SJSA1 (cell line): ENCODE results near the gene TNC. TPM values are rescaled to one million over a fixed set of nuclear protein-coding genes. Genes with fewer than 3 reads are reported as not detected.
A peak's percentile ranks its signal among the peaks of the same experiment; 100 is the strongest.

Source experiments
- DNase-seq, 2 experiments: peaks; one replicate each; pipeline ENCODE4 v3.0.0-alpha.2; 2015 to 2020; ENCODE audit warnings: low spot score in 2 of 2, low read depth in 1 of 2
- H3K27ac ChIP-seq: fragments of 250-450 bp; sonication (Bioruptor Pico); 2 replicates; pipeline ENCODE4 v1.5.1; 2020; ENCODE audit warnings: mild to moderate bottlenecking, moderate library complexity
- H3K27me3 ChIP-seq: fragments of 250-450 bp; sonication (Bioruptor Pico); replicated peaks from 2 replicates; pipeline ENCODE4 v1.5.1; 2020; ENCODE audit warnings: mild to moderate bottlenecking, moderate library complexity
- H3K36me3 ChIP-seq: fragments of 250-450 bp; sonication (Bioruptor Pico); 2 replicates; pipeline ENCODE4 v1.5.1; 2020; ENCODE audit warnings: mild to moderate bottlenecking
- H3K4me1 ChIP-seq: fragments of 250-450 bp; sonication (Bioruptor Pico); replicated peaks from 2 replicates; pipeline ENCODE4 v1.6.1; 2021; ENCODE audit warnings: mild to moderate bottlenecking
- H3K4me3 ChIP-seq: fragments of 250-450 bp; sonication (Bioruptor Pico); 2 replicates; pipeline ENCODE4 v1.5.1; 2020; ENCODE audit warnings: mild to moderate bottlenecking
- H3K9me3 ChIP-seq: fragments of 250-450 bp; sonication (Bioruptor Pico); replicated peaks from 2 replicates; pipeline ENCODE4 v1.5.1; 2020; ENCODE audit warnings: mild to moderate bottlenecking
- total RNA-seq: library from RNA; depleted of rRNA; stranded (reverse); fragments of >200 nt; shearing (Covaris generic); gene quantifications from 2 replicates; pipeline ENCODE4 v1.2.3, GENCODE V29; 2014

The TNC gene
- total RNA-seq, 1 experiment from 2014 or later, result 37.6 TPM

DNA sequence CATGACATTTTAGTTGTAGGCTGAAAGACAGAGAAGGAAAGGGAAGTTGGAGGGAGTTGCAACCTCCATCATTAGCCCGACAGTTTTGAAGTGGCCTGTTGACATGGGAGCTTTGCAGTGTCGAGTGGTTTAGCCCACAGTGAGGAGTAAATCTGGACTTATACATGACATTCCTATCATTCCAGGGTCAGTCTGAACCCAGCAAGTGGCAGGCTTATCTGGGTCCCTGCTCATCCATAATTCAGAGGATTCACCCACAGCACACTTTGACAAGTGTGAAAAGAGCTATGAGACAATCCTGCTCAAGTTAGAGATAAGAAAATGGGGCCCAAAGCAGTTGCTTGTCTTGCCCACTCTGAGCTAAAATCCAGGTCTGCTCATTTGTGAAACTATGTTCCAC is 8.4 kb upstream of the TNC start:
- Histone ChIP-seq H3K4me1 (peaks cover 1% of the 10 kb centered on the region), H3K27ac (no peak overlapping the region), H3K4me3 (no peak overlapping the region), H3K27me3 (no peaks in the 10 kb centered on the region), H3K36me3 (no peaks in the 10 kb centered on the region), H3K9me3 (no peaks in the 10 kb centered on the region)
- no peak for DNase-seq

DNA sequence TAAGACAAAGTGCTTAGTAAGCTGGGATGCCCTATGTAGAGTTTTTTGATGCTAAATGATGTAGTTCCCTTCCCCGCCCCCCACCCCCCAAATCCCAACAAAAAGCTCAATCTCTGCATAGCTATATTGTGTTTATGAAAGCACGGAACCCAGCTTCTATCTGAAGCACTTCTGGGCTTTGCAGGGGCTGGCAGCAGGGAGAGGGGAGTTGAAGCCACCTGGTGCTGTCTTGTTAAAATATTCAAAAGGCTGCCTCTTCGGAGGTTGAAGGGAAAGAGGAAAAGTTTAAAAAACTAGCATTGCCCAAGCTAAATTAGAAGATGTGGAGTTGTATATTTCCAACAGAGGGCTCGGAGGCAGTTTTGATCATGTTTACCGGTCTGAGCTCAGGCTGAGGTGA is 5.0 kb upstream of the TNC start:
- no peak overlapping the region for H3K4me3 ChIP-seq
- H3K27me3 ChIP-seq, result no peaks in the 10 kb centered on the region
- H3K9me3 ChIP-seq, result no peaks in the 10 kb centered on the region
- H3K4me1 ChIP-seq, result peaks cover 16% of the 10 kb centered on the region
- no peaks in the 10 kb centered on the region for H3K36me3 ChIP-seq
- no peak for DNase-seq
- no peak overlapping the region for H3K27ac ChIP-seq

DNA sequence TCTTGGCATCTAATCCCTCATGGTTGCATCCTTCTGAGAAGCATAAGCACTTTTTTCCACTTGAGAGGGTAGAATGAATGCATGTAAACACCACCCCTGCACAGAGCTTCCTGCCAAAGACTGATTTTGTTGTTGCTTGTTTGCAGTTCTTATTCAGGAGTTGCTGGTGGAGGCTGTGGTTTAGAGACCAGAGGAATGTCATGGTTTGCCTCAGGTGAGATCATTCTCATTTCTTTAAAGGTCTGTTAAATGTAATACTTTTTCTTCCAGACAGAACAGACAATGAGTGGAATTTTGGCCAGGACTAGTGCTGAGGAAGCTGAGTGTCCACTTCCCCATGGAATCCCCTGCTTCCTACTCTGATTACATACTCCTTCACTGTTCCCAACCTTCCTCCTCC is 3.2 kb upstream of the TNC start:
- Histone ChIP-seq H3K27me3 (no peaks in the 10 kb centered on the region), H3K4me1 (peaks cover 31% of the 10 kb centered on the region), H3K36me3 (no peaks in the 10 kb centered on the region), H3K27ac (no peak overlapping the region), H3K9me3 (no peaks in the 10 kb centered on the region), H3K4me3 (no peak overlapping the region)
- DNase-seq, result peak in 1 of 2 experiments; percentile 45

DNA sequence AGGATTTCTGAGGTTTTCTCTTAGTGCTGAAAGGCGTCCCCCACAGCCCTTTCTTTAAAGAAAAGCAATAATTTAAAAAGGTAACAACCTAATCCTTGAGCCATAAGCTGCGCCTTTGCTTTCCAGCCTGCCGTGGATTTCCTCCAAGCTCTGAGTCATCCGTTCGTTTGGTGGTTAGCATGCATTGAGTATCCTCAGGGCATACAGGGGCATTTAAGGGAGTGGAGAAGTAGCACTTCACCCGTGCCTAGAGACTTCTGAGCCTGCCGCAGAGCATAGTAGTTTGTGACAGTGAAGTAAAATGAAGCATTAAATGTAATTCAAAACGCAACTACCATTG is 892 bp upstream of the TNC start:
- no peaks in the 10 kb centered on the region for H3K9me3 ChIP-seq
- peak overlapping the region; percentile 41 for H3K4me3 ChIP-seq
- no peaks in the 10 kb centered on the region for H3K36me3 ChIP-seq
- no peaks in the 10 kb centered on the region for H3K27me3 ChIP-seq
- H3K4me1 ChIP-seq, result peaks cover 51% of the 10 kb centered on the region
- peak; percentile 79 to 83 for DNase-seq
- peak overlapping the region; percentile 60 for H3K27ac ChIP-seq

GRCh38 chr9:115116421-115117284 is 1.3 kb downstream of the TNC start:
- H3K27ac ChIP-seq, result peak overlapping the region; percentile 83
- no peaks in the 10 kb centered on the region for H3K36me3 ChIP-seq
- no peak for DNase-seq
- H3K4me1 ChIP-seq, result peaks cover 51% of the 10 kb centered on the region
- no peaks in the 10 kb centered on the region for H3K27me3 ChIP-seq
- no peaks in the 10 kb centered on the region for H3K9me3 ChIP-seq
- peak overlapping the region; percentile 41; the same call in 1 of the 2 replicates for H3K4me3 ChIP-seq

DNA sequence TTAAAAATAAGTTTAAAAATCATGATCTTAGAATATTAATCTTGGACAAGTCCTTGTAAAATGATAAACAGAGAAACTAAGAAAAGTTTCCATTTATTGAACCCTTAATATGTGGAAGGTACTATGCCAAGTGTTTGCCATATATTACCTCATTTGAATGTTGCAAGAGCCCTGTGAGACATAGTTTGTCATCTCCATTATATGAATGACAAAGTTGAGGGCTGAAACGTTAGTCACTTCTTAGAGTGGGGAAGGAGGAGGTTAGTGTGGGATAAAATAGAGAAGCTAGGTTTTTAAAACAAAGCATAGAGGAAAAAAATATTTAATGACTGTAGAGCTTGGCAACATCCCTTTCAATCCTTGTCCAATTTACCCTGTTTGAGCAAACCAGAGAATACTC is 2.0 kb downstream of the TNC start:
- H3K36me3 ChIP-seq, result no peaks in the 10 kb centered on the region
- no peaks in the 10 kb centered on the region for H3K9me3 ChIP-seq
- peak in 1 of 2 experiments; percentile 60 for DNase-seq
- no peaks in the 10 kb centered on the region for H3K27me3 ChIP-seq
- H3K4me3 ChIP-seq, result no peak overlapping the region
- peak overlapping the region; percentile 83 for H3K27ac ChIP-seq
- H3K4me1 ChIP-seq, result peaks cover 45% of the 10 kb centered on the region

- DNase-seq, result peak; percentile 59 to 65
- H3K36me3 ChIP-seq, result no peaks in the 10 kb centered on the region
- no peak overlapping the region for H3K4me3 ChIP-seq
- peaks cover 43% of the 10 kb centered on the region for H3K4me1 ChIP-seq
- H3K27me3 ChIP-seq, result no peaks in the 10 kb centered on the region
- H3K27ac ChIP-seq, result peak overlapping the region; percentile 83
- no peaks in the 10 kb centered on the region for H3K9me3 ChIP-seq
These were observed 2.7 kb downstream of the TNC start for GRCh38 chr9:115115117-115115880.

DNA sequence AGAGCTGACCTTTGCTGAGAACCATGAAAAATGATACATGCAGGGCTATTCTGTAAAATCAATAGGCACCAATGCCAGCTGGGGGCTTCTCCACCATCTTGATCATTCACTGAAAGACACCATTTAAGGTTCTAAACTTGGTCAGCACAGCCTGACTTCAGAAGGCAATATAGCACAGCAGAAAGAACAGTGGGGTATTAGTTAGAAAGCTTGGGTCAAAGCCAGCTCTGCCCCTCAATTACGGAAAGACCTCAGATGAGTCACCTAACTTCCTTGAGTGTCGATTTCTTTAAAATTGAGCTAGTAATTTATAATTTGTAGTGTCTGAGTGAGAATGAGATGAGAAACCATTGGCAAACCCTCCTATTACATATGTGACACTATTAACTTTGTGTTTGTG is 3.4 kb downstream of the TNC start:
- H3K4me1 ChIP-seq, result peaks cover 48% of the 10 kb centered on the region
- DNase-seq, result no peak
- H3K9me3 ChIP-seq, result no peaks in the 10 kb centered on the region
- no peaks in the 10 kb centered on the region for H3K27me3 ChIP-seq
- no peak overlapping the region for H3K4me3 ChIP-seq
- H3K27ac ChIP-seq, result peak overlapping the region; percentile 83
- H3K36me3 ChIP-seq, result no peaks in the 10 kb centered on the region

GRCh38 chr9:115114084-115114483 is 3.9 kb downstream of the TNC start:
- Histone ChIP-seq H3K27ac (peak overlapping the region; percentile 83; the same call in 1 of the 2 replicates), H3K27me3 (no peaks in the 10 kb centered on the region), H3K36me3 (no peaks in the 10 kb centered on the region), H3K4me1 (peaks cover 50% of the 10 kb centered on the region), H3K9me3 (no peaks in the 10 kb centered on the region), H3K4me3 (no peak overlapping the region)
- no peak for DNase-seq

DNA sequence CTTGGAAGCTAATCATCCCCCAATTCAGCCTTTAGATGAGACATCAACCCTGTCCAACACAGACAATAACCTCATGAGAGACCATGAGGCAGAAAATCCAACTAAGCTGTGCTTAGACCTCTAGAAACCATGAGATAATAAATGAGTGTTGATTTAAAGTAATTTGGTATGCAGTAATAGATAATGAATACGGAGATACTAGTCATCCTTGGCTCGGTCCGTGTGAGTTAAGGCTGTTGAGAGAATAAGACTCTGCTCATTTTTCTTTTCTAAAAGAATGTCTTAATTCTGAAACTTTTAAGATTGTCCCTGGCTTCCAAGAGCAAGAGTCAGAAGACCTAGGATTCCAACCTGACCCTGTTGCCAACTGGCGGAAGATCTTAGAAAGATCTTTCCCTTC is 6.1 kb downstream of the TNC start:
- no peaks in the 10 kb centered on the region for H3K36me3 ChIP-seq
- no peak for DNase-seq
- H3K4me1 ChIP-seq, result peaks cover 40% of the 10 kb centered on the region
- H3K27me3 ChIP-seq, result no peaks in the 10 kb centered on the region
- no peak overlapping the region for H3K27ac ChIP-seq
- no peaks in the 10 kb centered on the region for H3K9me3 ChIP-seq
- no peak overlapping the region for H3K4me3 ChIP-seq

GRCh38 chr9:115109486-115109885 is 8.5 kb downstream of the TNC start:
- DNase-seq, result peak; percentile 57 to 60
- H3K36me3 ChIP-seq, result no peaks in the 10 kb centered on the region
- no peaks in the 10 kb centered on the region for H3K9me3 ChIP-seq
- H3K4me1 ChIP-seq, result peaks cover 39% of the 10 kb centered on the region
- H3K27ac ChIP-seq, result no peak overlapping the region
- no peaks in the 10 kb centered on the region for H3K27me3 ChIP-seq
- no peak overlapping the region for H3K4me3 ChIP-seq

DNA sequence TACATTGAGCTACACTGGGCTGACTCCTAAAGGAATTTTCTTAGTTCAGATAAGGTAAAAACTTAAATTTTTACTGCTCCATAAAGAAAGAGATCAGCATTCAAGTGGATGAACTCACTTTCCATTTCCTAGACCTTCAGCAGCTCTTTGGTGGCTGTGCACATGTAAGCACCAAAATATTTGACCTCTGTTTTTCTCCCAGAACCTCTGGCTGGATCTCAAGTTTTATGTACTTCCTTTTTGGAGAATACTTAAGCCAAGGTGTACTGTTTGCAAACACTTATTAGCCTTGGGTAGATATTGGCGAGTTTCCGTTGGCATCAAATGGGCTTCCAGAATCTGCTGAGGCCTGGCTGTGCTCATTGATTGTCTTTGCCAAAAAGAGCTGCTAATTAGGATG is 10.3 kb downstream of the TNC start:
- Histone ChIP-seq H3K36me3 (no peaks in the 10 kb centered on the region), H3K27ac (no peak overlapping the region), H3K4me1 (peaks cover 35% of the 10 kb centered on the region), H3K9me3 (no peaks in the 10 kb centered on the region), H3K27me3 (no peaks in the 10 kb centered on the region), H3K4me3 (no peak overlapping the region)
- DNase-seq, result no peak

DNA sequence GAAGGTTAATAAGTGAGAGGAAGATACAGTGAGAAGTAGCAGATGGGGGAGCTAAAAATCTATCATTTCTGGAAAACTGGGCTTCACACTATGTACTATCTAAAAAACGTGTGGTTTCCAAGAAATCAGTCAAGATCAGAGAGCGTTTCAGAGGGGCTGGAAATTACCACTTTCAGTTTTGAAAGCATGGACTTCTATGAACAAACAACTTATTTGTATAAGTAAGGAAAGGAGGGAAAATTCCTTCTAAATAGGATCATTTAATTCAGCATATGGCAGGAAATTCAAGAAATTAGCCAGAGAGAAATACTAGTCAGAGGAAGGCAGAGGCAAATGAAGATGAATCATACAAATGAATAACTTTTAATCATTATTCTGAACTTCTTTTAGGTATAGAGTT is 11.3 kb downstream of the TNC start:
- H3K4me1 ChIP-seq, result peaks cover 35% of the 10 kb centered on the region
- no peak overlapping the region for H3K4me3 ChIP-seq
- no peaks in the 10 kb centered on the region for H3K36me3 ChIP-seq
- H3K9me3 ChIP-seq, result no peaks in the 10 kb centered on the region
- 0 out of 2 replicates have a peak overlapping the region, but pooled peaks have one; percentile 20 for H3K27ac ChIP-seq
- no peaks in the 10 kb centered on the region for H3K27me3 ChIP-seq
- DNase-seq, result no peak

GRCh38 chr9:115106001-115106400 is 12.0 kb downstream of the TNC start:
- Histone ChIP-seq H3K27me3 (no peaks in the 10 kb centered on the region), H3K27ac (no peak overlapping the region), H3K9me3 (no peaks in the 10 kb centered on the region), H3K4me3 (no peak overlapping the region), H3K4me1 (peaks cover 35% of the 10 kb centered on the region), H3K36me3 (no peaks in the 10 kb centered on the region)
- no peak for DNase-seq
